ENCODE measurements around the gene DYTN. TPM values are rescaled to one million over a fixed set of nuclear protein-coding genes. Genes with fewer than 3 reads are reported as not detected.

Gene DYTN
- total and polyA plus RNA-seq, 8 donors = 0.10 to 0.27 TPM; not detected in 6

DNA sequence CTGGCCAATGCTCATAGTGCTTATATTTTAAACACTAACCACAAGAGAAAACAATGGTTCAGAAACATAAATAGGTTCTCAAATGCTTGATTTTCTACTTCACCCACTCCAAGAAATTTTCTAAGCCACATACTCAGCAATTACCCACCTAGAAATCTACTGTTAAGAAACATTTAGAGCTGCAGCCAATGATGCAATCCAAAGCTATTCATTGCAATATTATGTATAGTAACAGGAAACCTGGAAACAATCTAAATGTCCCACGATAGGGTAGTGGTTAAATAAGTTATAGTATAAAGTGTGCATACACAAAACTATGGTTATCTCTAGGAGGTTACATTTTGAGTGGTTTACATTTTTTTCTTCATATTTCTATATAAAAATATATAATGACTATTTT is 70.2 kb downstream of the DYTN start:
- DNase-seq = no peak
- Histone ChIP-seq H3K4me1 (no peaks in the 10 kb centered on the region), H3K27me3 (peaks cover under 1 to 3% of the 10 kb centered on the region in 2 donors), H3K27ac (no peak overlapping the region), H3K4me3 (no peak overlapping the region), H3K9me3 (no peaks in the 10 kb centered on the region), H3K36me3 (no peaks in the 10 kb centered on the region)
- TF ChIP-seq CTCF (IDR thresholded peaks at IDR 0.05) = no peak
- ATAC-seq = no peak
- intact Hi-C loops (cut with DNase I) = no loop called here

GRCh38 chr2:206642075-206643025 is 75.8 kb downstream of the DYTN start, which contains the start of gene FAM237A:
TSS of gene FAM237A (plus strand) at chr2:206642487. CDS start at chr2:206644237, 1,750 bp downstream.
- Histone ChIP-seq H3K27ac (no peak within 1 kb of the TSS), H3K27me3 (peaks cover 17 to 42% of the 10 kb centered on the region in 2 donors), H3K4me1 (no peaks in the 10 kb centered on the region), H3K36me3 (no peaks in the 10 kb centered on the region), H3K4me3 (no peak within 1 kb of the TSS), H3K9me3 (no peaks in the 10 kb centered on the region)
- DNase-seq (peak in 3 of 4 donors; percentile 55 to 68 (median 59)), ATAC-seq (peak; percentile 79)
- TF ChIP-seq CTCF (IDR thresholded peaks at IDR 0.05) = no peak
- intact Hi-C loops (cut with DNase I) = no loop called here

- DNase-seq = no peak
These were observed 77.0 kb downstream of the DYTN start for GRCh38 chr2:206641226-206641625.

DNA sequence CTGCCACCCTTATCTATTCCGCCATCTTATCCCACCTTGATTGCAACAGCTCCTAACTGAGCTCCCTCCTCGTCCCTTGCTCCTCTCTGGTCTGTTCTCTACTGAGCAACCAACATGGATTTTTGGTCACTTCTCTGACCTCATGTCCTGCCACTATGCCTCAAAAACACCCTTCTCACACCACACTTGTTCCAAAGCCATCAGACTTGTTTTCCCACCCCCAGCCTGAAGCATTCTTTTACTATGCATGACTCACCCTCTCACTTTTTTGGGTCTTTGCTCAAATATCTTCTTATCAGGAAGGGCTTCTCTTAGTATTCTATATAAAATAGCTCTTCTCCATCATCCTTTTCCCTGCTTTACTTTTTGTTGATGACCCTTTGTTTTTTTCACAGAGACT is 78.6 kb downstream of the DYTN start:
- Histone ChIP-seq H3K27ac (no peak overlapping the region), H3K4me3 (no peak overlapping the region), H3K36me3 (no peaks in the 10 kb centered on the region), H3K27me3 (peaks cover 17 to 42% of the 10 kb centered on the region in 2 donors), H3K4me1 (no peaks in the 10 kb centered on the region), H3K9me3 (no peaks in the 10 kb centered on the region)
- intact Hi-C loops (cut with DNase I) = no loop called here
- no peak for DNase-seq
- TF ChIP-seq CTCF (IDR thresholded peaks at IDR 0.05) = no peak
- ATAC-seq = no peak

More at GRCh38 chr2:206641226-206641625, 77.0 kb downstream of the DYTN start:
- Histone ChIP-seq H3K36me3 (no peaks in the 10 kb centered on the region), H3K27me3 (peaks cover 17 to 42% of the 10 kb centered on the region in 2 donors), H3K27ac (no peak overlapping the region), H3K4me1 (no peaks in the 10 kb centered on the region), H3K4me3 (no peak overlapping the region), H3K9me3 (no peaks in the 10 kb centered on the region)
- intact Hi-C loops (cut with DNase I) = no loop called here
- ATAC-seq = no peak
- no peak for TF ChIP-seq CTCF (IDR thresholded peaks at IDR 0.05)

GRCh38 chr2:206635015-206635414 is 83.2 kb downstream of the DYTN start:
- Histone ChIP-seq H3K27ac (no peak overlapping the region), H3K9me3 (no peaks in the 10 kb centered on the region), H3K36me3 (no peaks in the 10 kb centered on the region), H3K4me3 (no peak overlapping the region), H3K27me3 (peaks cover 0 to 10% of the 10 kb centered on the region in 2 donors), H3K4me1 (no peaks in the 10 kb centered on the region)
- TF ChIP-seq CTCF (IDR thresholded peaks at IDR 0.05) = no peak
- ATAC-seq (no peak), DNase-seq (no peak)
- intact Hi-C loops (cut with DNase I) = no loop called here
